HG02970 (cell line): ENCODE data around the gene ARHGEF25.
"Not testable (repeated sequence)": the region's sequence is repeated elsewhere in the genome, so short reads cannot be mapped to it uniquely, and the experiment has no call there.

Experiments used
- ATAC-seq: cut with Tn5 transposase; IDR thresholded peaks from one replicate; pipeline ENCODE4 v1.9.1; 2021; ENCODE audit warnings: mild to moderate bottlenecking, moderate library complexity, moderate number of reproducible peaks; ENCODE audit not compliant: unreplicated experiment, low FRiP score

The ARHGEF25 gene

GRCh38 chr12:57584690-57585089, 26.5 kb upstream of the ARHGEF25 start:
- ATAC-seq = no peak

GRCh38 chr12:57585156-57585555, 26.1 kb upstream of the ARHGEF25 start:
- ATAC-seq = no peak

- no peak for ATAC-seq
These were observed 25.1 kb upstream of the ARHGEF25 start for GRCh38 chr12:57586128-57586527.

GRCh38 chr12:57586832-57587429, 24.3 kb upstream of the ARHGEF25 start:
- no peak for ATAC-seq

- ATAC-seq = not testable (repeated sequence)
These were observed 22.2 kb upstream of the ARHGEF25 start for GRCh38 chr12:57588951-57589610.

- no peak for ATAC-seq
These were observed 20.8 kb upstream of the ARHGEF25 start for GRCh38 chr12:57590479-57590863.

GRCh38 chr12:57590864-57591781, 20.1 kb upstream of the ARHGEF25 start, which contains the start of gene PIP4K2C:
PIP4K2C (plus strand) TSS chr12:57591192; CDS start chr12:57591290, 98 bp downstream.
- peak; percentile 87 for ATAC-seq

- ATAC-seq = no peak
These were observed 19.4 kb upstream of the ARHGEF25 start for GRCh38 chr12:57591782-57592325.

- ATAC-seq = no peak
These were observed 18.6 kb upstream of the ARHGEF25 start for GRCh38 chr12:57592551-57593165.

GRCh38 chr12:57593187-57593586, 18.0 kb upstream of the ARHGEF25 start:
- ATAC-seq = no peak

GRCh38 chr12:57600395-57600794, 10.8 kb upstream of the ARHGEF25 start:
- ATAC-seq = no peak

GRCh38 chr12:57602544-57602943, 8.7 kb upstream of the ARHGEF25 start:
- ATAC-seq = no peak

- ATAC-seq = no peak
These were observed 7.9 kb upstream of the ARHGEF25 start for GRCh38 chr12:57603324-57603723.

- ATAC-seq = no peak
These were observed 7.3 kb upstream of the ARHGEF25 start for GRCh38 chr12:57603815-57604453.

GRCh38 chr12:57604454-57604991, 6.7 kb upstream of the ARHGEF25 start, which contains the start of gene DTX3:
DTX3 (plus strand) TSS chr12:57604824; CDS start chr12:57606518, 1,694 bp downstream.
- ATAC-seq = no peak

- ATAC-seq = no peak
These were observed 6.0 kb upstream of the ARHGEF25 start for GRCh38 chr12:57604992-57605810.

- no peak for ATAC-seq
These were observed 5.4 kb upstream of the ARHGEF25 start for GRCh38 chr12:57605811-57606311.

- no peak for ATAC-seq
These were observed 4.8 kb upstream of the ARHGEF25 start for GRCh38 chr12:57606399-57606798.

GRCh38 chr12:57606821-57607220, 4.4 kb upstream of the ARHGEF25 start:
- no peak for ATAC-seq
